ENCODE data around the gene LLGL2.

Gene LLGL2

GRCh38 chr17:75481194-75482068, 44.1 kb upstream of the LLGL2 start:
- no peak overlapping the region for H3K4me3 ChIP-seq (ENCODE audit: low read depth, low read length)
- TF ChIP-seq CTCF (IDR thresholded peaks at IDR 0.05; ENCODE audit: low read depth, low read length): no peak

- no peak overlapping the region for H3K4me3 ChIP-seq (ENCODE audit: low read depth, low read length)
- TF ChIP-seq CTCF (IDR thresholded peaks at IDR 0.05; ENCODE audit: low read depth, low read length): no peak
Observed at GRCh38 chr17:75482098-75482942, 43.2 kb upstream of the LLGL2 start.

GRCh38 chr17:75485688-75486087, 39.8 kb upstream of the LLGL2 start:
- no peak for TF ChIP-seq CTCF (IDR thresholded peaks at IDR 0.05; ENCODE audit: low read depth, low read length)
- no peak overlapping the region for H3K4me3 ChIP-seq (ENCODE audit: low read depth, low read length)

GRCh38 chr17:75486151-75486550, 39.3 kb upstream of the LLGL2 start:
- no peak overlapping the region for H3K4me3 ChIP-seq (ENCODE audit: low read depth, low read length)
- TF ChIP-seq CTCF (IDR thresholded peaks at IDR 0.05; ENCODE audit: low read depth, low read length): no peak

GRCh38 chr17:75486951-75487350, 38.5 kb upstream of the LLGL2 start:
- no peak overlapping the region for H3K4me3 ChIP-seq (ENCODE audit: low read depth, low read length)
- TF ChIP-seq CTCF (IDR thresholded peaks at IDR 0.05; ENCODE audit: low read depth, low read length): no peak

GRCh38 chr17:75487351-75488070, 38.0 kb upstream of the LLGL2 start:
- no peak overlapping the region for H3K4me3 ChIP-seq (ENCODE audit: low read depth, low read length)
- no peak for TF ChIP-seq CTCF (IDR thresholded peaks at IDR 0.05; ENCODE audit: low read depth, low read length)

All from WI38 (cell line).